Kidney (tissue), 14 donors: Measurements from ENCODE around the gene PACSIN2. TPM values are rescaled to one million over a fixed set of nuclear protein-coding genes. Genes with fewer than 3 reads are reported as not detected.

Experiments
- DNase-seq, 5 donors: peaks; one replicate each; pipeline ENCODE4 v3.0.0-alpha.2; 2013 to 2020
- FAIRE-seq: peaks from 2 replicates; lab custom pipeline; 2012; peaks lifted over from hg19 to GRCh38; lab: Jason Lieb, UNC
- H3K27ac ChIP-seq, 2 donors: one replicate each; pipeline ENCODE4 v1.7.0; 2013; ENCODE audit warnings: low read depth in 2 of 2, low read length in 2 of 2, inconsistent platforms in 1 of 2
- H3K27me3 ChIP-seq: one replicate; pipeline ENCODE4 v1.7.1; 2013; ENCODE audit warnings: low read length, inconsistent platforms; ENCODE audit not compliant: control insufficient read depth, insufficient read depth
- H3K36me3 ChIP-seq, 3 donors: one replicate each; pipeline versions ENCODE4 v1.7.0 to v1.7.1; 2013; ENCODE audit warnings: low read length in 3 of 3, control low read depth in 1 of 3, inconsistent platforms in 1 of 3; ENCODE audit not compliant: insufficient read depth in 3 of 3, control insufficient read depth in 2 of 3
- H3K4me1 ChIP-seq, 3 donors: one replicate each; pipeline versions ENCODE4 v1.7.0 to v1.7.1; 2013; ENCODE audit warnings: low read length in 3 of 3, inconsistent platforms in 1 of 3, low read depth in 1 of 3; ENCODE audit not compliant: control insufficient read depth in 2 of 3, insufficient read depth in 2 of 3
- H3K4me3 ChIP-seq, 3 donors: one replicate each; pipeline versions ENCODE4 v1.7.0 to v1.8.1; 2013; ENCODE audit warnings: low read length in 3 of 3, control low read depth in 1 of 3, inconsistent platforms in 1 of 3
- H3K9ac ChIP-seq, 3 donors: one replicate each; pipeline versions ENCODE4 v1.7.0 to v1.7.1; 2013; ENCODE audit warnings: low read length in 3 of 3, control low read depth in 1 of 3, inconsistent platforms in 1 of 3
- H3K9me3 ChIP-seq, 3 donors: one replicate each; pipeline versions ENCODE4 v1.7.0 to v1.7.1; 2013; ENCODE audit warnings: low read length in 3 of 3, control low read depth in 1 of 3, inconsistent platforms in 1 of 3; ENCODE audit not compliant: control insufficient read depth in 2 of 3, insufficient read depth in 1 of 3
- CTCF ChIP-seq: IDR thresholded peaks from 3 replicates; pipeline ENCODE4 v1.5.1; 2012; ENCODE audit warnings: mild to moderate bottlenecking, moderate library complexity, borderline replicate concordance; ENCODE audit not compliant: insufficient read depth; ENCODE audit errors: extremely low read depth
- intact Hi-C: fragments of 100-400 bp; cut with DNase I; formaldehyde crosslinking; loops from one replicate; pipeline ENCODE4 v1.11.1; 2022
- polyA plus RNA-seq: library from polyadenylated mRNA; stranded (reverse); fragments of 350-450 nt; fragmentation: Illumina TruSeq; extraction: RNeasy Lipid Tissue Mini Kit (QIAGEN cat#74804); gene quantifications from one replicate; pipeline ENCODE4 v1.2.3, GENCODE V29; 2014; ENCODE audit warnings: low read depth, low replicate concordance; ENCODE audit not compliant: insufficient read depth
- total RNA-seq: library from RNA; stranded (reverse); fragmentation: NEBNext Ultra II Directional; extraction: Animal tissue kit (Norgen Biotek cat#: 25700); gene quantifications from one replicate; pipeline ENCODE4 v1.2.1, GENCODE V29; 2021
- donor health status: control.
- donor health status: control.
- donor health status: control.
- donor health status: control.
- donor health status: control.
- donor health status: DM: yes; HTN: yes; CAD: no.
- donor health status: Normal renal cell carcinoma (clear cell type).

The PACSIN2 gene
- total and polyA plus RNA-seq, 2 donors from 2014 or later = 56.3 to 105 TPM

DNA sequence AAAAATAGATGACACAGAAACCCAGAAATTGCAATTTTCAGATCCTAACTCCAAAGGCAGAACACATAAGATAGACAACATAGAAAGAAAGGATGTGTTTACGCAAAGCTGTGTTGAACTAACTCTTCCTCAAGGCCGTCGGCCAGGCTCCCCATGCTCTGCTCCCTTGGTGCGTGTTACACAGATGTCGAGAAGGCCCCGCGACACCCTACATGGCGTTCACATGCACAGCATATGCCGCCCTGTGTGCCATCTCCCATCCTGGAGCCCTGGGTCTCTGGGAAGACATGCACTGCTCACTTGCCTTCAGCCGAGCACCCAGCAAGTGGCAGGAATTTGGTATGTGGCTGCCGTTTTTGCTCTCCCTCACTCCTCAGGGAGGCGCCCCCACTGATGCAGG lies 110.9 kb downstream of the PACSIN2 start:
- Histone ChIP-seq H3K36me3 (peaks cover 0 to 11% (median 0%) of the 10 kb centered on the region in 3 donors), H3K9me3 (no peaks in the 10 kb centered on the region), H3K27me3 (no peaks in the 10 kb centered on the region), H3K4me3 (no peak overlapping the region), H3K4me1 (peaks cover 0 to 10% (median 0%) of the 10 kb centered on the region in 3 donors), H3K27ac (no peak overlapping the region), H3K9ac (no peak overlapping the region)
- FAIRE-seq (no peak), DNase-seq (no peak)
- TF ChIP-seq CTCF = no peak
- intact Hi-C loops = no loop called here

GRCh38 chr22:42902875-42903510 lies 112.0 kb downstream of the PACSIN2 start:
- Histone ChIP-seq H3K9ac (no peak overlapping the region), H3K36me3 (peaks cover 0 to 10% (median 0%) of the 10 kb centered on the region in 3 donors), H3K27me3 (no peaks in the 10 kb centered on the region), H3K4me3 (no peak overlapping the region), H3K9me3 (no peaks in the 10 kb centered on the region), H3K4me1 (peaks cover 0 to 10% (median 0%) of the 10 kb centered on the region in 3 donors), H3K27ac (no peak overlapping the region)
- peak in 4 of 5 donors; percentile 66 to 92 (median 74) for DNase-seq
- no peak for TF ChIP-seq CTCF
- no peak for FAIRE-seq
- intact Hi-C loops = no loop called here

- H3K9ac ChIP-seq = no peak overlapping the region
- H3K9me3 ChIP-seq = no peaks in the 10 kb centered on the region
- TF ChIP-seq CTCF = no peak
- H3K27ac ChIP-seq = no peak overlapping the region
- no peak for FAIRE-seq
- H3K4me1 ChIP-seq = peaks cover 0 to 9% (median 0%) of the 10 kb centered on the region in 3 donors
- no peak for DNase-seq
- no peak overlapping the region for H3K4me3 ChIP-seq
- H3K36me3 ChIP-seq = peaks cover 0 to 10% (median 0%) of the 10 kb centered on the region in 3 donors
- intact Hi-C loops = no loop called here
- no peaks in the 10 kb centered on the region for H3K27me3 ChIP-seq
Observed at GRCh38 chr22:42901790-42902508, 113.0 kb downstream of the PACSIN2 start.
